Memory B cell (primary cell): ENCODE results near the gene FCN2.

Experiments
- ATAC-seq: fragments of 150-1000 bp; cut with Tn5 transposase; 2 replicates; pipeline ENCODE4 v1.10.0; 2021; ENCODE audit warnings: low read depth, mild to moderate bottlenecking, moderate library complexity
- DNase-seq, 2 donors: peaks; one replicate each; pipeline ENCODE4 v3.0.0; 2022; ENCODE audit warnings: low spot score in 2 of 2
- H3K27ac Mint-ChIP-seq: one replicate; pipeline ENCODE4 v1.8.0; 2022; ENCODE audit warnings: mild to moderate bottlenecking, moderate library complexity, mixed read lengths
- H3K27me3 Mint-ChIP-seq: one replicate; pipeline ENCODE4 v1.8.0; 2022; ENCODE audit warnings: mixed read lengths
- H3K36me3 Mint-ChIP-seq: one replicate; pipeline ENCODE4 v1.8.0; 2022; ENCODE audit warnings: mild to moderate bottlenecking, mixed read lengths
- H3K4me1 Mint-ChIP-seq: one replicate; pipeline ENCODE4 v1.8.0; 2022; ENCODE audit warnings: mixed read lengths
- H3K4me3 Mint-ChIP-seq: one replicate; pipeline ENCODE4 v1.8.0; 2022; ENCODE audit warnings: mild to moderate bottlenecking, moderate library complexity, mixed read lengths
- H3K9me3 Mint-ChIP-seq: one replicate; pipeline ENCODE4 v1.8.0; 2022; ENCODE audit warnings: mixed read lengths

Gene FCN2

GRCh38 chr9:134894136-134894860 lies 13.7 kb downstream of the FCN2 start:
- peaks cover 2% of the 10 kb centered on the region for H3K4me1 Mint-ChIP-seq
- DNase-seq (no peak), ATAC-seq (no peak)
- H3K4me3 Mint-ChIP-seq = no peak overlapping the region
- peaks cover 17% of the 10 kb centered on the region for H3K27me3 Mint-ChIP-seq
- H3K36me3 Mint-ChIP-seq = peaks cover 3% of the 10 kb centered on the region
- H3K9me3 Mint-ChIP-seq = peaks cover 6% of the 10 kb centered on the region
- no peak overlapping the region for H3K27ac Mint-ChIP-seq

DNA sequence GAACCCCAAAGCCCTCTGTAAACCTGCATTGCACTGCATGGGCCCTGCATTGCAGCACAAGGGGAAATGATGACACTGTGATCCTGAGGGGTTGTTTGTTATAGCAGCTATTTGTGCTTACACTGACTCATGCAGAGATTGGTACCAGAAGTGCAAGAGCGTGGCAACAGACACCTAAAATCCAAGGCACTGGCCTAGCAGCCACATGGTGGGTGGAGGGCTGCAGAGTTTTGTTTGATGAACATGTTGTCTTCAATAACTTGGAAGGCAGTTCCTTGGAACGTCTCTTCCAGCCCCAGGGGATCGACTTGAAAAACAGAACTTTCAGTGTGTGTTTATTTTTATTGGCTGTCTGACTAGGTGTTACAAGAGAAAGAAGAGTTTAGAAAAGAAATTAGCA lies 14.5 kb downstream of the FCN2 start:
- Mint-ChIP-seq H3K27ac (no peak overlapping the region), H3K4me1 (no peaks in the 10 kb centered on the region), H3K27me3 (peaks cover 17% of the 10 kb centered on the region), H3K36me3 (peaks cover 5% of the 10 kb centered on the region), H3K4me3 (no peak overlapping the region), H3K9me3 (peaks cover 9% of the 10 kb centered on the region)
- no peak for DNase-seq
- no peak for ATAC-seq

GRCh38 chr9:134895567-134895907 lies 14.9 kb downstream of the FCN2 start:
- no peak overlapping the region for H3K27ac Mint-ChIP-seq
- H3K9me3 Mint-ChIP-seq = peaks cover 9% of the 10 kb centered on the region
- peaks cover 5% of the 10 kb centered on the region for H3K36me3 Mint-ChIP-seq
- peaks cover 17% of the 10 kb centered on the region for H3K27me3 Mint-ChIP-seq
- ATAC-seq = no peak
- no peaks in the 10 kb centered on the region for H3K4me1 Mint-ChIP-seq
- DNase-seq = no peak
- H3K4me3 Mint-ChIP-seq = no peak overlapping the region

- DNase-seq = no peak
- Mint-ChIP-seq H3K4me1 (no peaks in the 10 kb centered on the region), H3K4me3 (no peak overlapping the region), H3K27me3 (peaks cover 15% of the 10 kb centered on the region), H3K36me3 (peaks cover 5% of the 10 kb centered on the region), H3K9me3 (peaks cover 9% of the 10 kb centered on the region), H3K27ac (no peak overlapping the region)
- ATAC-seq = no peak
Measured at GRCh38 chr9:134895908-134896833, 15.6 kb downstream of the FCN2 start.

DNA sequence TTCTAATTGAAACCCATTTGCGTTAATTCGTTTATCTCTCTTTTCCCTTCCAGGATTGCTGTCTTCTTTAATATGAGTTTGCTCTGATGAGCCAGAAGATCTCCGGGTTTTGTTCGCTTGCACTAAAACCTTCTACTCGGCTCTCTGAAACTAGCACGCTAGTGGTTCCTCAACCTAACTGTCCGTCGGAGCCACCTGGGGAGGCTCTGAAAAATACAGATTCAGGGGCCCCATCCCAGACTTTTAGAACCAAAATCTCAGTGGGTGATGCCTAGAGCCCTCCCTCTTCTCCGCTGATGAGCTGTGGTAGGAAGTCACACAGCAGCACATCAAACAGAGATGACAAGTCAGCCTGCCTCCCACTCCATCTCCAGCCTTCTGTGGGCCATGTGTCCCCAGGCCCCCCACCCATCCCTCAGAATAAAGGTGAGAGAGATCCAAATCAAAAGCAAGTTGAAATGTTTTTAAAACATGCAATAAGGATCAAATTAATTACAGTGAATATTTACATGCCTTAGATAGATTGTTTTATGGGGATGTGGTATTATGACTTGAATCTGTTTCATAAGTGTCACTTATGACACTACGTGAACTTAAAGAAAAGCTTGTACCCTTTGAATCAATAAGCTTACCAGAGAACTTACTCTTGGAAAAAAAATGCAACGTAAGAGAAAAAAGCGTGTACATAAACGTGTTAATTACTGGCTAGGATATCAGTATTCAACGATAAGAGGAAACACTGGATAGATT lies 16.4 kb downstream of the FCN2 start:
- DNase-seq (no peak), ATAC-seq (no peak)
- no peak overlapping the region for H3K4me3 Mint-ChIP-seq
- peaks cover 12% of the 10 kb centered on the region for H3K27me3 Mint-ChIP-seq
- peaks cover 5% of the 10 kb centered on the region for H3K36me3 Mint-ChIP-seq
- H3K4me1 Mint-ChIP-seq = no peaks in the 10 kb centered on the region
- H3K9me3 Mint-ChIP-seq = peaks cover 9% of the 10 kb centered on the region
- no peak overlapping the region for H3K27ac Mint-ChIP-seq

GRCh38 chr9:134897584-134898170 lies 17.1 kb downstream of the FCN2 start:
- no peak for DNase-seq
- Mint-ChIP-seq H3K27ac (no peak overlapping the region), H3K4me1 (no peaks in the 10 kb centered on the region), H3K36me3 (peaks cover 5% of the 10 kb centered on the region), H3K9me3 (peaks cover 9% of the 10 kb centered on the region), H3K27me3 (peaks cover 10% of the 10 kb centered on the region), H3K4me3 (no peak overlapping the region)
- no peak for ATAC-seq

DNA sequence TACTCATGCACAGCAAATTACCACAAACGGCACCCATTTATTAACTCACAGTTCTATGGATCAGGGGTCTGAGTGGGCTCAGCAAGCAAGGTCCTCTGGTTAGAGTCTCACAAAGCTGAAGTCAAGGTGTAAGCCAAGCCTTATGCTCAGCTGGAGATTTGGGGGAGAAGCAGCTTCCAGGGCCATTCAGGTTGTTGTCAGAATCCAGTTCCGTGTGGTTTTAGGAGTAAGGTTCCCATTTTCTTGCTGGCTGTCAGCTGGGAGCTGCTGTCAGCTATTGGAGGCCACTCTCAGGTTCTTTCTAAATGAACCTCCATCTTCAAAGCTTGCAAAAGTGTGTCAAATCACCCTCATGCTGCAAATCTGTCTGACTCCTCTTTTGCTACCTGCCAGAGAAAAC lies 17.7 kb downstream of the FCN2 start:
- no peak for ATAC-seq
- Mint-ChIP-seq H3K27me3 (peaks cover 10% of the 10 kb centered on the region), H3K9me3 (peaks cover 9% of the 10 kb centered on the region), H3K4me3 (no peak overlapping the region), H3K36me3 (peaks cover 5% of the 10 kb centered on the region), H3K27ac (no peak overlapping the region), H3K4me1 (no peaks in the 10 kb centered on the region)
- no peak for DNase-seq

- Mint-ChIP-seq H3K4me1 (no peaks in the 10 kb centered on the region), H3K4me3 (no peak overlapping the region), H3K36me3 (peaks cover 5% of the 10 kb centered on the region), H3K9me3 (peaks cover 14% of the 10 kb centered on the region), H3K27me3 (peaks cover 10% of the 10 kb centered on the region), H3K27ac (no peak overlapping the region)
- DNase-seq (no peak), ATAC-seq (no peak)
Measured at GRCh38 chr9:134899168-134899567, 18.6 kb downstream of the FCN2 start.

DNA sequence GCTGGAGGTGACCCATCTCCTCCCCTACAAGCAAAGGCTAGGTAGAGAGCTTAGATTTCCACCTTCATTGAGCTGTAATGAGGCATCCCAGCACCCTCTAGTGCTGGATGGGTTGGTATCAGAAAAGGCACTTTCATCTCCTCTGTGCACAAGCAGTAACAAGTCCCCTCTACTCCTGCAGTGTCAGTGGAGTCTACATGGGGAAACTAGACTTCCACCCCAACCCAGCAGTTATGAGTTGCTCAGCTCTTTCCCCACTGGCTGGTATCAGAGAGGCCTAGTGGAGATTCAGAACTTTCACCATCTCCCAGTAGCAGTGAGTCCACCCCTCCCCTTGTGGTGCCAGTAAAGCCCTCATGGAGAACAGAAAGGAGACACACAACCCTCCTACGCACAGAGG lies 19.2 kb downstream of the FCN2 start:
- no peak overlapping the region for H3K4me3 Mint-ChIP-seq
- no peaks in the 10 kb centered on the region for H3K4me1 Mint-ChIP-seq

DNA sequence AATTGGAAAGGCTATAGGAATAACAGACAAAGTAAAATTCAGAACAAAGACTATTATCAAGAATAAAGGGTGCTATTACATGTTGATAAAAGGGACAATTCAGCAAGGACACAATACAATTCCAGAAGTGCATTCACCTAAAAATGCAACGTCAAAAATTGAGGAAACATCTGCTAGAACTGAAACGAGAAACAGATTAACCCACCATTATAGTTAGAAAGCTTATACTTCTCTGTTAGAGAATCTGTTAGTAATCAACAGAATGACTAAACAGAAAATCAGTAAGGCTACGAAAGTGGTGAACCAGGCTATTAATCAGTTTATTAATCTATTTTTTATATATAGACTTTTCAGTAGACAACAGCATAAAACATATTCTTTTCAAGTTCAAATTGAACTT lies 22.3 kb downstream of the FCN2 start:
- Mint-ChIP-seq H3K36me3 (peaks cover 5% of the 10 kb centered on the region), H3K9me3 (peaks cover 12% of the 10 kb centered on the region), H3K4me1 (no peaks in the 10 kb centered on the region), H3K4me3 (no peak overlapping the region), H3K27ac (no peak overlapping the region), H3K27me3 (peaks cover 2% of the 10 kb centered on the region)
- no peak for DNase-seq
- ATAC-seq = no peak

More for the DNA sequence above, 19.2 kb downstream of the FCN2 start:
- peaks cover 5% of the 10 kb centered on the region for H3K36me3 Mint-ChIP-seq
- peaks cover 10% of the 10 kb centered on the region for H3K27me3 Mint-ChIP-seq
- DNase-seq = no peak
- peaks cover 14% of the 10 kb centered on the region for H3K9me3 Mint-ChIP-seq
- ATAC-seq = no peak
- H3K27ac Mint-ChIP-seq = no peak overlapping the region

GRCh38 chr9:134908524-134909309 lies 28.1 kb downstream of the FCN2 start:
- no peaks in the 10 kb centered on the region for H3K4me1 Mint-ChIP-seq
- no peak for DNase-seq
- H3K4me3 Mint-ChIP-seq = no peak overlapping the region
- H3K36me3 Mint-ChIP-seq = no peaks in the 10 kb centered on the region
- ATAC-seq = no peak
- peaks cover 2% of the 10 kb centered on the region for H3K9me3 Mint-ChIP-seq
- no peak overlapping the region for H3K27ac Mint-ChIP-seq
- peaks cover 8% of the 10 kb centered on the region for H3K27me3 Mint-ChIP-seq

- DNase-seq (no peak), ATAC-seq (no peak)
- H3K36me3 Mint-ChIP-seq = no peaks in the 10 kb centered on the region
- H3K27ac Mint-ChIP-seq = no peak overlapping the region
- H3K9me3 Mint-ChIP-seq = no peaks in the 10 kb centered on the region
- H3K4me1 Mint-ChIP-seq = no peaks in the 10 kb centered on the region
- H3K27me3 Mint-ChIP-seq = peaks cover 8% of the 10 kb centered on the region
- H3K4me3 Mint-ChIP-seq = no peak overlapping the region
Measured at GRCh38 chr9:134909511-134910481, 29.2 kb downstream of the FCN2 start.
